NCI-H748 (cell line): Measurements from ENCODE around the gene SPATA9.
A peak's percentile ranks its signal among the peaks of the same experiment; 100 is the strongest.

ENCODE experiments used
- DNase-seq: peaks from one replicate; lab custom pipeline; 2025; ENCODE audit not compliant: unreplicated experiment; lab: John Stamatoyannopoulos, UW

SPATA9 gene

DNA sequence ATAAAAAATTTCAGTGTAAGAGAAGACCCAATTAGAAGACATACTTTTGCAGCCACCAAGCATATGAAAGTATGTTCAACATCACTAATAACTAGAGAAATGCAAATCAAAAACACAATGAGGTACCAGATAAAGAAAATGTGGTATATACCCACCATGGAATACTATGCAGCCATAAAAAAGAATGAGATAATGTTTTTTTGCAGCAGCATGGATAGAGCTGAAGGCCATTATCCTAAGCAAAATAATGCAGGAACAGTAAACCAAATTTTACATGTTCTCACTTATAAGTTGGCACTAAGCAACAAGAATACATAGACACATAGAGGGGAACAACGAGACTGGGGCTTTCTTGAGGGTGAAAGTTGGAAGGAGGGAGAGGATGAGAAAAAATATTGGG lies 6.9 kb upstream of the SPATA9 start:
- DNase-seq = no peak

GRCh38 chr5:95686651-95687050 lies 3.9 kb upstream of the SPATA9 start:
- DNase-seq = no peak

DNA sequence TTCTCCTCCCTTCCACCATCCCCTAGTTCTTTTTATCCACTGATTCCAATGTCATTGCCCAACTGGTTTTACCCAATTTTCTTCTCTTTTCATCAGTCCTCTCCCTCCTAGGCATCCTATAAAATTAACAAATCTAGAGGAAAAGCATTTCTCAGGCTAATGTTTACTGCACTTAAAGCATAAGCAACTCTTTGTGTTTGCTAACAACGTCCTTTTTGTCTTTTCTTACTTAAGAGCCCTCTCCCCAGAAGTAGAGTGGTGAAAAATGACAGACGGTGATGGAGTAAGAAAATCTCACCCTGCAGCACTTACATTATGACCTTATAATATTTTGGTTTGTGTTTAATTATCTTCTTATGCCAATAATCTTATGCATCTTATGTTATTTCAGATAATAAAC lies 1.6 kb upstream of the SPATA9 start:
- no peak for DNase-seq

- DNase-seq = no peak
These were observed 9.7 kb downstream of the SPATA9 start for GRCh38 chr5:95673081-95673480.

GRCh38 chr5:95672641-95673040 lies 10.2 kb downstream of the SPATA9 start:
- DNase-seq = no peak

GRCh38 chr5:95671826-95672225 lies 11.0 kb downstream of the SPATA9 start:
- DNase-seq = no peak

DNA sequence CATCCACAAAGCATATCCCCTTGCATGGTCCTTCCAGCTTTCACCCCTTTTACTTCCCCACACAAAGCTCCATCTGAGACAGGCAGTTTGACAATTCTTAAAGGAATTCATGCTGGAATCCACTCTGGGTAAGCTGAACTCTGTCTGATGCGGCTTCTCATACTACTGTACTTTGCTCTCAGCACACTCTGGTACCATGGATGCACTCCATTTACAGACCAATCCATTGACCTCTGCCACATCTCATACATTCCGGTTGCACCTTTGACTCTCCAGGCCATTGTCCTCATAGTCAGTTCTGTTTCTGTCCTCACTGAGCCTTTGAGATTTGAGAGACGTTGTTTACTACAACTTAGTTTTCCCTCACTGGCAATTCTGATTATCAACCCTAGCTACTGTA lies 12.2 kb downstream of the SPATA9 start:
- no peak for DNase-seq

- DNase-seq = no peak
These were observed 12.8 kb downstream of the SPATA9 start for GRCh38 chr5:95669985-95670384.

GRCh38 chr5:95669540-95669939 lies 13.3 kb downstream of the SPATA9 start:
- no peak for DNase-seq

DNA sequence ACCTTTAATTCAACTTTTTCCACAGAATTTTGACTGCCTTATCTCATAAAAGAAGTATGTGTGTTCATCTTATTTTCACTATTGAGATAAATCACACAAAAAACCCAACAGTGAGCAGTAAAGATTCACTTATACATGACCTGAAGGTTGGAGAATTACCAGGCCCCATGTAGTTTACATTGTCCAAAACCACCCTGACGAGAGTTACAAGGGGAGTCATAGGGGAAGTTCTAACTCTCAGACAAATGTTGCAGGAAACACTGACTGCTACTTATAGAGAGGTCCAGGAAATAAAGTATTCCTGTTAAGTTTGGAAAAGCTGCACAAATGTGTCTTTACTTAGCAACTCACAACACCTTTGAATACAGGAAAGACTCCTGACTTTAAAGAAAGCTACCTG lies 14.1 kb downstream of the SPATA9 start:
- no peak for DNase-seq

DNA sequence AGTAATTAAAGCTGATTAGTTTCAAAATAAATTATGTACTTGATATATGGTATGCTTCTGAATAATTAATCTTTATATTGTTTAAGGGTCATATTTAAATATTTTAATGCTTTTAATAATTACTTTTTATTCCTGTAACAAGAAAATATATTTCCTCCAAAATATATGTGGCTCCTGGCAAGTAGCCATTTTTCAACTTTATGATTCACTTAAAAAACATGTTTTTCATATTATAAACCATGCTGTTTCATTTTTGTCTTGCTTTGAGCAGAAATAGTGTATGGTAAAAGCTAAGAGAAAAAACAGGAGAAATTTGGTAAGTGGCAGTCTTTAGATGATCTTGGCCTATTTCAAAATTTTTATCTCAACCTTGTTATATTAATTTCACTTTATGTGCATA lies 14.6 kb downstream of the SPATA9 start:
- no peak for DNase-seq

- no peak for DNase-seq
These were observed 15.1 kb downstream of the SPATA9 start for GRCh38 chr5:95667678-95668077.

DNA sequence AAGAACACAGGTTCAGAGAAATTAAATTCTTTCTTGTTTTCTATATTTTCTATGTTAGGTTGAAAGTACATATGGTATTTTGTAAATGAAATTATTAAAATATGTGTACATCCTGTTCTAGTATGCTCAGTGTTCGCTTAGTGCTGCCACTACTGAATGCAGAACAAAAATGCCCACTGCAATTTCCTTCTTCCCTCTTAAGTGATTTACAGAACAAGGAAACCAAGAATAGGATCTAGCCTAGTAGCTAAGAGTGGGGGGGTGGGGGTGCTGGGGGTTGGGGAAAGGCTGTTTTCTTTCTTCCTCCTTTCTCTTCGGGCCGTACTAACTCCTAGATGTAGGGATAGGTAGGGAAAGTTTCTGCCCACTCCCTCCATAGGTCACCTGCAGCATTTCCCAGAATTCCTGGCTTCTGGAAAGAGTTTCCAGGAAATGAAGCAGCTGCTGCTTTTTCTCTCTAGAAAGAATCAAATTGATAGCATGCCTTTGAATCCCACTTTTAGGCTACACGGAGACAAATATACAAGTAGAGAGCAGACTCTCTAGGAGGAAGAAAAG lies 15.7 kb downstream of the SPATA9 start:
- DNase-seq = no peak

- DNase-seq = peak; percentile 20
These were observed 18.5 kb downstream of the SPATA9 start for GRCh38 chr5:95664204-95664786.

GRCh38 chr5:95662946-95663345 lies 19.8 kb downstream of the SPATA9 start:
- no peak for DNase-seq

GRCh38 chr5:95660060-95660459 lies 22.7 kb downstream of the SPATA9 start:
- DNase-seq = no peak

DNA sequence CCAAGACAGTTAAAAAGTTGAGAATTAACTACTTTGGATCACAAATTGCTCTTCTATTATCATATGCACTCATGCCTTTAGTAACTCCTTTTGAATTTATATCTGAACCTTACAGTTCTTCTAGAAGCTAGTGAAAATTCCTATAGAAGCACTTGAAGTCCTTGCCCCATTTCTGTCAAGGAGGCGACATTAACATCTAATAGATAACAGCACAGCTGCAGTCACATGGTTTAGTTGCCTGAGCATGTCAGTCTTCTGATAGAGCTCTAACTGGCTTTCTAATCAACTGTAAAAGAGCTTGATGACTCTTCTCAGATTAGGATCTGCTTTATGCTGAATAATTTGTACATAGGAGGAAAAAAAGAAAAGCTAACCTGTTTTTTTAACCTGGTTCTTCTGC lies 27.2 kb downstream of the SPATA9 start:
- no peak for DNase-seq

- no peak for DNase-seq
These were observed 28.6 kb downstream of the SPATA9 start for GRCh38 chr5:95654196-95654595.

DNA sequence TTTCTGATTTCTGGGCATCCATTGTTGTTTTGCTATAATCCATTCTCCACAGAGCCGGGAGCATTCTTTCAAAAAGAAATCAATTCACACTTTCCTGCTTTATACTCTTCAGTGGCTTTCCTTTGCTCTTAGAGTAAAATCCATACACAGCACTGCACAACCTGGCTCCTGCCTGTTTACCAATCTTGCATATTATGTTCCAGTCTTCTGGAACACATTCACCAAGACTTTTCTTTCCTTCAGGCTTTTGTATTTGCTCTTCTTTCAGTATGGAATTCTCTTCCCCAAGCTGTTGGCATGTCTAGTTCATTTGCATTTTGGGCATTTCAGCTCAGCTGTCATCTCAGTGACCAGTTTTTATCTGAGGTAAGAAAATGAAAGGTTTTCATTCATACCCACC lies 29.9 kb downstream of the SPATA9 start:
- no peak for DNase-seq

DNA sequence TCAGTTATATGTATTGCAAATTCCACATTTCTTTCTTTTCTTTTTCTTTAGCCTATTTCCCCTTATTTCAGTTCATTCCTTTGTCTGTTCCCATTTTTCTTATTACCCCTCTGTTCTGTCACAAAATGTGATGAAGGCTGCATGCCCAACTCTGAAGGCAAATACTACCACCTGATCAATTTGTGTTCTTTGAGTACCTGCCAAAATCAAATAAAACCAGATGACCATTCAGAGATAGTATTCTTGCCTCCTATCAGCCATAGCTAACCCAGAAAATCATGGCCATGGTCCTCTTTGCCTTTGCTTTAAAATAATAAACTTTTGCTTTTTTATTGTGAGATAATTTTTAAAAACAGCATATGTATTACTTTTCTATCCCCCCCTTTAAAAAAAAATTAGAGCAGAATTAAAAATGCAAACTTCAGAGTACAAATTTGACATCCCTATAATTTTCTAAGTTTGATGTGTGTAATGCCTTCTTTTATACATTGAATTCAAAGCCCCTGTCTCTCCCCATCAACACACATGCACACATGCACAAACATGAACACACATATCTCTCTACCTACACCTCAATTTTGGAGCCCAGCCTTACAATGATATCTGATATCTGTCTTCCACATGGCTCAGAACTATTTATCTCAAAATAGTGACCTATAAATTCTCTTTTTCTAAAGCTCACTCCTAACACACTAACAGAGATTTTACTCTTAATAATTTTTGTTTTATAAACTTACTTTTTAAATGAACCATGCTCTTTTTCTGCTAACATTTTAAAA lies 32.8 kb downstream of the SPATA9 start:
- no peak for DNase-seq

DNA sequence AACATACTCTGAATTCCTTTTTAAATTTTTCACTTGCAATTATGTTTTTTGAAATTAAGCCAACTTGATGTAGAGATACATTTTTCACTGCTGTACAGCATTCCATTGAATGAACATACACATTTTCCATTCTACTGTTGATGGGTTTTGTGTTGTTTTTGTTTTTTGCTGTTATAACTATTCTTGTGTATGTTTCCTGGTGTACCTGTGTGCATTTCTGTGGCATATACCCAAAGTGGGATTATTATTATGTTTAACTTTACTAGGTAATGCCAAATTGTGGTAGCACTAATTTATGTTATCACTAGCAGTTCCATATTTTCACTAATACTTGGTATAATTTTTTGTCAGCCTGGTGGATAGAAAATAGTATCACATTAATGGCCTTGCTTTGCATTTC lies 33.5 kb downstream of the SPATA9 start:
- DNase-seq = no peak
